Posterior vena cava (tissue), 2 donors: ENCODE data around the gene FARS2. TPM values are rescaled to one million over a fixed set of nuclear protein-coding genes. Genes with fewer than 3 reads are reported as not detected.

ENCODE experiments used
- DNase-seq: peaks from one replicate; pipeline ENCODE4 v3.0.0-alpha.2; 2020; ENCODE audit warnings: low spot score
- intact Hi-C, 2 donors: fragments of 100-400 bp; cut with DNase I; formaldehyde crosslinking; loops; one replicate each; pipeline versions ENCODE4 v1.14.1 to v1.14.2; 2022 to 2023
- total RNA-seq, 2 donors: library from RNA; stranded (reverse); fragmentation: NEBNext Ultra II Directional; extraction: Animal tissue kit (Norgen Biotek cat#: 25700); gene quantifications; one replicate each; pipeline ENCODE4 v1.2.1, GENCODE V29; 2021
- donor health status: DM: yes; HTN: yes; CAD: no.
- donor health status: DM: yes; HTN: yes; CAD: no.

The FARS2 gene
- total RNA-seq, 2 donors from 2014 or later, result 13.3 to 13.6 TPM

DNA sequence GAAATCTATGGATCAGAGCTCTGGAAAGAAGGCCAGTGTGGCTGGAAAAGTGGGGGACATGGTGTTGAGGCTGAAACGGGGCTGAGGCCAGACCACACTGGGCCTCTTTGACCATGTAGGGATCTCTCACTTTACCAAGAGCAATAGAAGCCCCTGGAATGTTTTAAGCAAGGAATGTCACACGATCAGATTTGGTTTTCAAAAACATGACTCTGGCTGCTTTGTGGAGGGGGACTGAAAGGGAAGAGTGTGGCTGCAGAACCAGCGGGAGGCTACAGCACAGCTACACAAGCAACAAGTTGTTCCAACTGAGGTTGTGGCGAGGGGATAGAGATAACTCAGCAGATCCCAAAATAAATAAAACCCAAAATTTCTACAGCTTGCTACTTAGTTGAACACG is 399.5 kb downstream of the FARS2 start:
- intact Hi-C loops, result no loop called here
- DNase-seq, result no peak

DNA sequence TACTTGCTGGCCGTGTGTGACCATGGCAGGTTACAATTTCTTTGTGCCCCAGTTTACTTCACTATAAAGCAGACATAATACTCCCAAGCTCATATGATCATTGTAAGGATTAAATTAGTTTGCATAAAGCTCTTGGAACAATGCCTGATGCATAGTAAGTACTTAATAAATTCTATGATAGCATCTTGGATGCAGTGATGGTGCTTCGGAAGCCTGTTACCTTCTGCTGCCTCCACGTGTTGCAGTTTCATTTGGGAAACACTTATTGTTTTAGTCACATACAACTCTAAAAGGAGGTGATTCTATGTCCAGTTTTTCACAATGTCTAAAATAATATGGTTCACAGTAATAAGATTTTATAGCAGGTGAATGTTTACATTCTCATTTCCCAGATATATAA is 401.5 kb downstream of the FARS2 start:
- no peak for DNase-seq
- intact Hi-C loops, result no loop called here

DNA sequence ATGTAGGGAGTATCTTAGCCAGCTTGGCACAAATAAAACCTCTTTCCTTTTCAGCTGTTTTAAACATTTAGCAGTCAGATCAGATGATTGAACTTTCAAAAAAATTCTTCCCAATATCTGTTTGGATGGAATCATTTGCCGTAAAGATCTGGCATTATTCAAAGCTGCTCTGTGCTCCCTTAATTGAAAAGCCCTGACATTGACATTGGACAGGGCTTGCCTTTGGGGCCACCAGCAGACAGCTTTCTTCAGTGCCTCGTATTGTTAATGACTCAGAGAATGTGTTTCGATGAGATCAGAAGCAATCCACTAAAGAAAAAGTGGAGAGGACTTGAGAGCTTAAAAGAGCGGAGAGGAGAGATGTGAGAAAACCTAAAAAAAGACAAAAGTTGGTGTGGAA is 401.9 kb downstream of the FARS2 start:
- DNase-seq, result no peak
- intact Hi-C loops, result no loop called here

DNA sequence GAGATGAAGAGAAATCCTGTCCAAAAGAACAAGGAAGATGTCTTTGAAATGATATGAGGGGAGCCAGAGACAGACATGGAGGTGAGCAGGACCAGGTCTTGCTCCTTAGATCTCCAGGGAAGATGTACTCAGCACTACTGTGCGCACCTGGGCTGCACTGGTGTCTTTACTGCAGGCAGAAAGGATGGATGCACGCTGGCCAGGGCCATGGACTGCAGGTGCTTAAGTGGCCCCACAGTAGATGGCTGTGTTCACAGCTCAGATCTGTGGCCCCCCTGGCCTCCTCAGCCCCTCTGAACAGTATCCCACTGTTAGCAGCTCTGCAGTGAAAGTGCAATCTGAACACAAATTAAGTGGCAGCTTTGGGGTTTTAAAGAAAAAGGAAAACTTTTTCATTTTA is 402.4 kb downstream of the FARS2 start:
- no peak for DNase-seq
- intact Hi-C loops, result no loop called here

DNA sequence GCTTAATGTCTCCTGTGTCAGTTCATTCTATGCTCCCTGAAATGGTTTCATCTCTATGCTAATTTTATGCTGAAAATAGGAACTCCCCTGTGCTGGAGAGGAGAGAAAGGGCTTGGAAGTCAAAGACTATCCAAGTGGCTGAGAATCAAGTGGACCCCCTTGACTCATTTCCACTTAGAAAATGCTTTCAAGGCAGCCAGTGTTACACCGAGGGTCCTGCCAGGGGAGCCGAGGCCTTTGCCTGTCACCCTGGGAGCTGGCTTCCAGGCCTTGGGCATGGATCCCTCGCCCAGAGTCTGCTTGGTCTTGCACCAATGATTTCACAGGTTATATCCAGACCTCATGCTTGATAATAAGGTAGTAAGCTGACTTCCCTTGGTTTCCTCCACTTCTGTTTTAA is 402.8 kb downstream of the FARS2 start:
- no peak for DNase-seq
- intact Hi-C loops, result no loop called here

DNA sequence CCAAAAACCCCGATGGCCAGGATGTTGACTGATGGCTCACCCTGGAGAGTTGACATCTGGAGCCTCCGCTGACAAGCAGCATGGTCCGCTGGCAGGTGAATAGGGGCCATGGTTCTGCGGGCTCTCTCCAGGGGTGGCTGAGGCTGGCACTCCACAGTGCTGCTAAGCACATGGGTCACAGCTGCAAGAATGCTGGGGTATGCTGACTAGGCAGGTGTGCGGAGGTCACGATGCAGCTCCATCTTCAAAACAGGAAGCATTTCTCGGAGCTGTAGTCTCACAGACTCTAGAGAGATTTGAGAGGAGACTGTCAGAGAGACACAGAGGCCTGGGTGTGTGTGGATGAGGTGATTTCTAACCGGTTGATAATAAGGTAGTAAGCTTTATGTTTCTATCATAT is 403.9 kb downstream of the FARS2 start:
- intact Hi-C loops, result no loop called here
- no peak for DNase-seq

DNA sequence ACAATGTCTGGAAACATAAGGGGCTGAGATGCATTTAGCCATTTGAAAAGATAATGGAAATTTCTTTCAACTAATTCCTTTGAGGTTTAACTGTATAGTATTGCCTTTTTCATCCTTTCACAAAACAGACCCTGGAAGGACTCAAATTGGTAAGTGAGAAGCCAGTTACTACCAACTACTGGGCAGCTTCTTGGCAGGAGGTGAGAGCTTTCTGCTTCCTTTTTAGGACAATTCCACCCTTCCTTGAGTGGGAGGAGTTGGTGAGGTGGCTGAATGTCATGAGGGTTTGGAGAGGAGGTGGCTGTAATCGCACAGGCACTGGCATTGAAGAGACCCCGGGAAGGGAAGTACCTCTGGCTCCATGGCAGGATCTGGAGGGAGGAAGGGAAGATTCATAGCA is 404.4 kb downstream of the FARS2 start:
- intact Hi-C loops, result no loop called here

DNA sequence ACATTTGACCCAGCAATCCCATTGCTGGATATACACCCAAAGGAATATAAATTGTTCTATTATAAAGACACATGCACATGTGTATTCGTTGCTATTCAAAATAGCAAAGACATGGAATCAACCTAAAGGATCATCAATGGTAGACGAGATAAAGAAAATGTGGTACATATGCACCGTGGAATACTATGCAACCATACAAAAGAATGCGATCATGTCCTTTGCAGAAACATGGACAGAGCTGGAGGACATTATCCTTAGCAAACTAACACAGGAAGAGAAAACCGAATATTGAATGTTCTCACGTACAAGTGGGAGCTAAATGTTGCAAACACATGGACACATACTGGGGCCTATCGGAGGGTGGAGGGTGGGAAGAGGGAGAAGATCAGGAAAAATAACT is 405.4 kb downstream of the FARS2 start:
- no peak for DNase-seq
- intact Hi-C loops, result no loop called here

More for the DNA sequence above, 404.4 kb downstream of the FARS2 start:
- no peak for DNase-seq

DNA sequence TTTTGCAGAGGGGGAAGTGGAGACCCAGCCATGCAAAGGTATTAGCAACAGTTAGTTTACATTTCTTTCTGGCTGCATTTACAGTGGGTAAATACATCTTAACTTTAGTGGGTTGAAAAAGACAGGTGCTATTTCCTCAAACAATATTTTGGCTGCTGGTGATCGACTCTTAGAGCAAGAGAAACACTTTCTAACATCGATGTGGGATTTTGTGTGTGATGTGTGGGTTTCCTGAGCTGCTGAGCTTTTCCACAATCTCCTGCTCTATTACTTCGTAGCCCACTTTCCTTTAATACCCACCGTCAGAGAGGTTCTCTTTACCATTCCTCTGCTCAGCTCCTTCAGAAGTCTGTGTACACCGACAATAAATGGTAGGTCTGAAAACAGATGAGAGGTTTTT is 406.4 kb downstream of the FARS2 start:
- intact Hi-C loops, result loop anchor here in 1 of 2 donors (2.0 kb wide), 1 partner anchor 77 kb away; no protein-coding TSS in a partner anchor
- no peak for DNase-seq

DNA sequence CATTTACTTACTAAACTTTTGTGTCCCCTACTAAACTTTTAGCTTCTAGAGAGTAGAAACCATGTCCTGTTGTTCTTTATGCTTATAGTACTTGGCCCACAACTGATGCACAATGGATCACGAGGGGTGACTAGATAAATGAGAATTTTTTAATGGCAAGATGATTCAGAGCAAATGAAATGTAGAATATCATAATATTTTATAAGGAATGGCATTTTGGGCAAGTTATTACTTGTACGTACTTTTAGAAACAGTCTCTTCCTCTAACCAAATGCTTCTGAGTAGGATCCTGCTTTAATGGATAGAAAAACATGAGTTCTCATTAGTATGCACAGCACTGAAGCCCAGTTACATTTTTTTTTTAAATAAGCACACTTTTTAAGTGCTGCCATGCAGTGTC is 409.1 kb downstream of the FARS2 start:
- no peak for DNase-seq
- intact Hi-C loops, result no loop called here

DNA sequence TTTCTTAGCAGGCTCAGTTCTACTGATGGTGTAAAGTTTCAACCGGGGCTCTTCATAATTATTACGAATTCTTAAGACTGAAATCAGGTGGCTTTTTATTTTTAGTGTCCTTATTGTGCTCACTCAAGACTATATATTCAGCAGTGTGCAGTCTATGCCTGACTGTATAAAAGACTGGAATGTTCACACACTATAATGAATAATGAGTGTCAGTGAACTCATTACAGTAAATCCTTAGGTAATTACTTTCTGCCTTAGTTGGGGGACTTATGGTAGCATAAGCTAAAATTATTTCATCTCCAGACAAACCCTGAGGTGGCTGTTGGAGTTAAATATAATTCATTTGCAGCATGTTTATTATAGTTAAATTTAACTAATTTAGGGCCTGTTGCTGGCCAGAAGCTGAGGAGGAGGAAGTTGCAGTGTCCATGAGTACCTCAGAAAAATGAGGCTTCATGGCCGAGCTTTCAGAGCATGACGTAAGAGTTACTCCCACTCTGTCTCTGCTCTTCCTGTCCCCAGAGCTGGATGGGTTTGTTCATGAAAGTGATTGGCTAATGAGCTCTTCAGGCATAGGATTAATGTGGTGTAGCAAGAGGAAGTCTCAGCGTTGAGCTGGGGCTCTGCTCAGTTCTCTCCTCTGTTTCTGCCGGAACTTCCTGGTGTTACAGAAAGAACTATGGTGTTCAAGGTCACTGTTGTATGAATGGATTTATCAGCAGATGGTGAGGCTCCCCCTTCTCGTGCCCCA is 409.7 kb downstream of the FARS2 start:
- intact Hi-C loops, result no loop called here
- no peak for DNase-seq

DNA sequence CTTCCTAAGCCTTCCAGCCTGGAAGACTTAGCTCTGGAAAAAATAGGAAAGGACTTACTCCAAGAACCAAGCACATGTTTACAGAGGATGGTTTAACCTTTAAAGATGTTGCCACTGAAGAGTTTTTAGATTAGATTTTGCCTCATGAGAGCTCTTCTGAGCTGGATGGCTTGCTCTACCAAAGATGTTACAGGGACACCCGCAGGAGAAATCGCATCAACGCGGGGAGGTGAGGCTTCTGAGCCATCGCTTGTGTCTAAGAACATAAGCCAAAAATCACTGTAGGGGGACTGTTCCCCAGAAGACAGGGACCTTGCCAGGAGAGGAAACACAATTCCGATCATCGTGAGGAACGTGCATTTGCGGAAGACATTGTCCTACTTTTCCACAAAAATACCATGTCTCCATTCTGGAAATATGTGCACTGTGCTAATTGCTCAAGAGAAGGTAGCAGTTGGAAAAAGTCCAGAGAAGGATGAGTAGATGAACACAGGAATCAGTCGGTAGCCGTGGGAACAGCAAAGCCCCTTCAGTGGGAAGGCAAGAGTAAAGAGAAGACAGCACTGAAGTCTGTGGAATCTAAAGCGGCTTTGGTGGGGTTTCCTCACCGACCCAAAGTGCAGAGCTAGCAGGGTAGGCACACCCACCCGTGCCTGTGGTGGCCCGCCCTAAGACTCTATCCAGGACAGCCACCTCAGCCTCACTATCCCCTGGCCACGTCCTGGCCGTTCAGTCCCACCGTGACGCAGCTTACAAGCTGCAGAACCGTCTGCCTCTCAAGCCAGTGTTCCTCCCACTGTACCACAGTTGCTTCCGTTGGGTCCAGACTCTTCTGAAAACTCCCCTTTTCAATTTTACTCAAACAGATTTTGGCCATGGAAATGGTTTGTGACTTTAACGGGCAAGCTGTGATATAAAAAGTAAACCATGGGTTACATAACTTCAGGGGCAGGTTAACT is 410.6 kb downstream of the FARS2 start:
- intact Hi-C loops, result no loop called here
- no peak for DNase-seq

DNA sequence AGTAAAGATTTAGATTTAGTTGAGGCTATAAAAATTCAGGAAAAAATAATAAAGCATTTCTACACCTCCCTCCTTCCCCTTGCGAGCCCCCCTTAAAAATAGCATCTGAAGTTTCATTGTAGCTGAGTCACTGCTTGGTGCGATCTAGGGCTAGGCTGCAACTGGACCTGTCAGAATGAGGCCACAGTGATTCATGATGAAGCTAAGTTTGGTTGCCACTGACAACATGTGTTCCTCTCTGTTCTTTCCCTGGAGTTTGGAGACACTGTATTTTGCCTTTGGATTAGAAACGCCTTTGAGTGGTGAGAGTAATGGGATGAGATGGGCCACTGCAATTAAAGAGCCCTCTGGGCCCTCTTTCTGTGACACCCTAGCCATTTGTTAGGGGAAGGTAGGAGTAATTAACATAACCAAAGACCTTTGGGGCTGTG is 411.3 kb downstream of the FARS2 start:
- DNase-seq, result no peak
- intact Hi-C loops, result no loop called here

DNA sequence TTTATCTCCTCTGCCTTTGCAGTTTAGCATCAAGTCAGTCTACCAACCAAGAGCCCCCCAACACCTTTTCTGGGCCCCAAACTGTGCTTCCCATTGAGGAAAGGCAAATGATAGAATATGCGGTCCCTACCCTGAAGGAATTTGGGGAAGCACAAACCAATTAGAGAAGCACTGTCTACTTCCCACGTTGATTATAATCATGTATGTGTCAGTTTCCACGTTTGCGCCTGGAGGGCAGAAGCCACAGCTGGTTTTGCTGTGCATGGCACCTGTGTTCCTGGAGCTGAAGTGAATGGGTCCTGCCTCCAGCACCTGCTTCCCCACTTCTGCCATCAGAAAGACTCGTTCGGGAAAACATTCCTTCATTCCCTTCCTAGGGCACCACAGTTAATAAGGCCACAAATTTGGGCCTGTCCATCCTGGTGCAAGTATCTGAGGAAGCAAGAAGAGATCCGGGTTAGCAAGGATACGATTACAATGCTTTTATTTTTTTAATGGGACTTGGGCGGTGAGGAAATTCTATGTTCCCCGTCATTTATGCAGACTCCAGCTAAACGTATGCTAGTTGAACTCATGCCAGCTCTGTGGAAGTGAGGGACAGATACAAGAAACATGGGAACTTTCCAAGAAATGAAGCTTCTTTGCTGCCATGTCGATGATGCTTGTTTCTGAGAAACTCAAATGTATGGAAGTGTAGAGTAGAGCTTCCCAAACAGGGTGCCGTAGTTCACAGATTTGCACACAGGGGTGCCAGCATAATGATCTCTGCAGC is 411.9 kb downstream of the FARS2 start:
- intact Hi-C loops, result no loop called here
- no peak for DNase-seq

DNA sequence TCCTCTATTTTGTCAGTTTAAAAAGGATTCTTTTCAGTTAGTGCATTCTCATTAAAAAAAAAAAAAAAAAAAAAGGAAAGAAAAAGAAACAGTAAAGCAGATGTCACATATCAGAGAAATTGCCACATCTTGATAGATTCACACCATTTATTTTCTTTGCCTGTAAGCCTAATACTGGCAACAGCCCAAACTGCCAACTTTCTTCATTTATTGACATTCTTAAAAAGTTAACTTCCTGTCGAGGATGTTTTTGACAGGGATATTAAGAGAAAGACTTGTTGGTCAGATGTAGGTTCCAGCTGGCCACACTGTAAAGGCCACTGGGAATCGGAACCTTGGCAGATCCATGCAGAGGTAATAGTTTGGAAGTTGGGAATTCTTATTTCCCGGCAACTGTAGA is 412.8 kb downstream of the FARS2 start:
- intact Hi-C loops, result no loop called here
- DNase-seq, result no peak

DNA sequence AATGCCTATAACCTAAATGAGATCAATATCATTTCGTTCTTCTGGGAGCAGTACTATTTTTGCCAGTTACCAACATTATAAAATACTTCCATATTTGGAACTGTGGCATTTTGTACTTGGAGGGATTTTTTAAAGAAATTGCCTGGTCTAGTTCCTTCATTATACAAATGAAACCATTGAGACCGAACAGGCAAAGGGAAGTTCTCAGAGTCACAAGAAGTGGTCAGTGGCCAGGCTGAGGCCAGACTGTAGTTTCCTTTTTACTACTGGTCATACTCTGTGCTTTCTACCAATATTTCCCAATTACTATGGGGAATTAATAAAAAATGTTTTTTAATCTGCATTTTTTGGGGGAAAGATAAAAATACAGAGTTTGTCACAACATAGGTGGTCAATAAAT is 413.4 kb downstream of the FARS2 start:
- no peak for DNase-seq
- intact Hi-C loops, result no loop called here

DNA sequence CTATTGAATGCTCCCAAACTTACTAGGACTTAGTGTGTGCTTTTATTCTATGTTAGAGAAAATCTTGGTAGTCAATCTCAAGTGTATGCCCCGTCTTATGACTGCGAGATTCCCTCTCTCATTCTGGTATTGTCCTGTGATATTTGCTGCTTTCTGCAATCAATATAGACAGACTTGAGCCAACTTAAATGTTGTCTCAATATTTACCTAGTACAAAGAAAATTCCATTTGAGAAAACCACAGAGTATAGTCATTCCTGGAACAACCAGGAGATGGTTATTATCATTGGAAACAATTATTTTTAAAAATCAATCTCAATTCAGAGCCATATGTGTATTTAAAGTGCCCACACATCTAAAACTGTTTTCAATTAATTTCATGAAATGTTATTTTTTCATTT is 415.4 kb downstream of the FARS2 start:
- intact Hi-C loops, result no loop called here
- no peak for DNase-seq

DNA sequence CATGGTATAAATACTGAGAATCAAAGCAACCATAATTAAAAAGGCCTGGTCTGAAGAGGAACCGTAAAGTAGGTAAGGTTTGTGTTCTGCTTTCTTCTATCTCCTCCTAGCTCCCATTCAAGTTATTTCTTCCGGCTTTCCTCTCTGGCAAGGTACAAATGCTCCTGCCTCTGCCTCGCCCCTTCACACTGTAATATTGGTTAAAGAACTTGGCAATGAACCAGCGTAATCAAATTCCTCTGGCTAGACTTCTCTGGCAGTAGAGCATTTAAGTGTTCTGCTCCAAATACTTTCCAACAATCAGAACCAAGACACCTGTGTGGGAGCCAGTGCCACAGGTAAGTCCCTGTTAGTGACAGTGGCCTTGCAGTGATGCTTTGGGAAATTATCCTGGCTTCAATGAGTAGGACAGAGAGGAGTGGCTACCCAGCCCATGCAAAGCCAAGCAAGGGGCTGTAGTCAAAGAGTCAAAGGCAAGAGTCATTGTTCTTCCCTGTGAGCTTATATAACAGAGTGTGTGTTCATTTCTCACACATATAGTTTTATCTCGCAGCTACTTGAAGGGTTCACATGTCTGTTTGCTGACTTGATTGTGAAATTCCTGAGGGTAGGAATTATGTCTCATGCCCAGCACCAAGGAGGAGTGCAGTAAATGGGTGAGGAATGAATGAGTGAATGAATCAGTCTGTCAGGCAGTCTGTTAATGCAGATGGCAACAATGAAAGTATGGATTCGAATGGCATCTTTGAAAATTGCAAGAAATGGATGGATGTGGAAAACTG is 416.1 kb downstream of the FARS2 start:
- no peak for DNase-seq
- intact Hi-C loops, result no loop called here

DNA sequence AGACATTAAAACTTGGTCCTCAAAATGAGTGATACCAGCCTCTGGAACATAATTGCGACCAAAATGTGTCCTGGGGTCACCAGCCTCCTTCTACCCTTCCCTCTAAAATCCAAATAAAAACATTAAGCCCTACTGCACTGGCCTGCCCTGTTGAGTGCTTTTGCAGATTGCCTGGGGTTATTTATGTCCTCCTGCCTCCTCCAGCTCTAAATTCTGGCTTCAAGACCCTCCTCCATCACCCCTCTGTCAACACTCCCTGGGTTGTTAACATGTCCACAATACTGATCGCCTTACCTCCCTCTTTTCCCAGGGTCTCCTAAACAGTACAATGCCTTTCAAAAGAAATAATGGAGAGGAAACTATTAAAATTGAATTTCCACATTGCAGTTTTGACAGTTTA is 418.0 kb downstream of the FARS2 start:
- intact Hi-C loops, result no loop called here

More for the DNA sequence above, 418.0 kb downstream of the FARS2 start:
- DNase-seq, result no peak
